ENCODE results near the gene GTPBP10. TPM values are rescaled to one million over a fixed set of nuclear protein-coding genes. Genes with fewer than 3 reads are reported as not detected.

The GTPBP10 gene
- total and polyA plus RNA-seq, 2 of the 13 experiments (the other 11 are each of a cell fraction or from before 2014, with no cell fraction given), result 13.3 to 38.7 TPM

GRCh38 chr7:90347759-90348158, 1.2 kb downstream of the GTPBP10 start:
- BruUV-seq (replicated peaks), result no TSS peak
- TF ChIP-seq ZNF121 (CRISPR knock-in tag; IDR thresholded peaks at IDR 0.05) (peak; percentile 87), RXRA (CRISPR knock-in tag; IDR thresholded peaks at IDR 0.05) (no peak), RORA (CRISPR knock-in tag; IDR thresholded peaks at IDR 0.05) (no peak), SALL2 (CRISPR knock-in tag; IDR thresholded peaks at IDR 0.05) (no peak), CEBPB (IDR thresholded peaks at IDR 0.05; ENCODE audit: borderline replicate concordance, low read depth, low read length) (no peak), ZSCAN21 (CRISPR knock-in tag; IDR thresholded peaks at IDR 0.05; ENCODE audit: borderline replicate concordance) (no peak), ZNF770 (CRISPR knock-in tag; IDR thresholded peaks at IDR 0.05) (peak; percentile 32; the same call in 1 of the 2 replicates), ZBTB33 (CRISPR knock-in tag; IDR thresholded peaks at IDR 0.05) (0 out of 2 replicates have a peak, but pooled peaks have one; percentile 14), ZMYM3 (CRISPR knock-in tag; IDR thresholded peaks at IDR 0.05) (peak; percentile 22; the same call in 1 of the 2 replicates)
- ATAC-seq (no peak), DNase-seq (ENCODE audit: low spot score) (no peak), FAIRE-seq (no peak)
- H3K4me1 ChIP-seq (ENCODE audit: insufficient read depth, low read length), result peaks cover 33% of the 10 kb centered on the region
- no peak overlapping the region for H3K9ac ChIP-seq (ENCODE audit: insufficient read depth, low read depth, low read length)
- peaks cover 47% of the 10 kb centered on the region for H3K79me2 ChIP-seq (ENCODE audit: insufficient read depth, low read length)
- H3K27ac ChIP-seq (ENCODE audit: extremely low read length, insufficient read depth, low read length), result peak overlapping the region; percentile 97
- no peaks in the 10 kb centered on the region for H4K20me1 ChIP-seq (ENCODE audit: insufficient read depth, low read length)
- CTCF ChIA-PET (ENCODE audit: low intra/inter-chr PET ratio, low total read pairs), result no interaction called here
- WGBS (ENCODE audit: low lambda C conversion rate), result 65% methylated on average over 4 of the region's 4 CpGs
- H3K4me2 ChIP-seq (ENCODE audit: low read depth, low read length), result peak overlapping the region; percentile 71
- in situ Hi-C loops (cut with HindIII; ENCODE audit: extremely low pct_ligation_motif_present, low pct_unique_long_range_greater_than_20kb), result loop anchor here (5.0 kb wide), 1 partner anchor 60 kb away; no protein-coding TSS in a partner anchor
- peak overlapping the region; percentile 82 to 97 (median 89) for H3K4me3 ChIP-seq (replicated peaks in 1 of 3; ENCODE audit: insufficient read depth in 1 of 3, low read depth in 2 of 3, low read length in 3 of 3)
- POLR2A ChIA-PET, result no interaction called here
- H3K9me3 ChIP-seq (ENCODE audit: low read length), result no peaks in the 10 kb centered on the region
- intact Hi-C loops (cut with micrococcal nuclease; ENCODE audit: unreplicated experiment), result loop anchor here (2.0 to 5.0 kb wide), 3 partner anchors 80 to 195 kb away; partner anchors contain the start of genes STEAP1 and STEAP2
- H2AFZ ChIP-seq (ENCODE audit: low read length), result no peak overlapping the region
- H3K36me3 ChIP-seq (replicated peaks in 1 of 2; ENCODE audit: control insufficient read depth in 1 of 2, insufficient read depth in 2 of 2, low read length in 2 of 2), result no peaks in the 10 kb centered on the region
- H3K27me3 ChIP-seq (ENCODE audit: control insufficient read depth in 1 of 2, insufficient read depth in 2 of 2, low read length in 2 of 2), result no peaks in the 10 kb centered on the region; a peak in 1 of 5 replicates
